ENCODE results near the gene DGKG.

The DGKG gene

DNA sequence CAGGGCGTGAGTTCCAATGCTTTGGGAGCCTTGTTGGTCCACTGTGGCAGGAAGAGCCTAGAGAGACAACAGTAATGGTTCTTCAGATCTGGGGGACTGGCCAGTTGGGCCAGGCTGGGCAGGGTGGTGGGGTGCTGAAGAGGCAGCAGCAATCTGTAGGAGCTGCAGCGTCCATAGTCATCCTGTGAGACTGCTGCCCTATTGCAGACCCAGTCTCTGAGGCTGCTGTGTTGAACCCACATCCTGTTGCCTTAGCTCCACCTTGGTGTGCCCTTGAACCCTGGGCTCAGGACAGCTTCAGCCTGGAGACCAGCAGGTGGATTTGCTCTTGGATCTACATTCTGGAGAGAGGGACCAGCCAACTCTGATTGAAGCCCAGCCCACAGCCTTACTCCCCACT, 229.5 kb downstream of the DGKG start:
- no peak for DNase-seq

DNA sequence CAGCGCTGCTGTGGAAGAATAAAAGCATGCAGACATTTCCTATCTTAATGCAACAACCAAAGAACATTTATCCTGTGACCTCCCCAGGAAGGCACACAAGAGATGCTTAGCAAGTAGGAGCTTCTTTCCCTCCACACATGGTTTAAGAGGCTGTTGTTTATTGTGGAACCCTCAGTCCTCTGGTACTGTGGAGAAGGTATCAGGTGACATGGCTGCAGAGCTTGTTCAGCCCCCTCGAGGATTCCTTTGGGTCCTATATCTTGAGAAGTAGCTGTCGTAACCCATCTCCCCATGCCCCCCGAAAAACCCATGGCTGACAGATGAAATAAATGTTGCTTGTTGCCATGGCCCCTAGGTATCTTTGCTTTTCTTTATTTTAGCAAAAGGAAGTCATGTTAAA, 232.8 kb downstream of the DGKG start:
- DNase-seq, result no peak

- no peak for DNase-seq
Observed at GRCh38 chr3:186128158-186128557, 233.9 kb downstream of the DGKG start.

- DNase-seq, result no peak
Observed at GRCh38 chr3:186127463-186127862, 234.6 kb downstream of the DGKG start.

DNA sequence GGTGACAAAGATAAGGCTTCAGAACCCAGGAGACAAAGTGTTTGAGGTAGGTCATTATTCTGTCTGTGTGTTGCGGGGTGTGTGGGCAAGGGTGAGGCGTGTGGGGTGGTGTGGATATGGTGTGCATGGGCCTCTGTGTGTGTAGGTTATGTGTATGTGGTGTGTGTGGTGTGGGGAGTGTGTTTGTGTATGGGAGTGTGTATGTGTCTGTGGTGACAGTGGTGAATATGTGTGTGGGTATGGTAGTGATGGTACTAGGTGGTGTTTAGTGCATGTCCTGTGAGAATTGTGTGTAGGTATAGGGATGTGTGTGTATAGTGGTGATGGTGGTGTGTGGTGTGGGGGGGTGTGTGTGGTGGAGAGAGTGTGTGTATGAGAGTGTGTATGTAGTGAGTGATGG, 236.9 kb downstream of the DGKG start:
- no peak for DNase-seq

- DNase-seq, result no peak
Observed at GRCh38 chr3:186124592-186124991, 237.4 kb downstream of the DGKG start.

- no peak for DNase-seq
Observed at GRCh38 chr3:186123012-186123411, 239.0 kb downstream of the DGKG start.

DNA sequence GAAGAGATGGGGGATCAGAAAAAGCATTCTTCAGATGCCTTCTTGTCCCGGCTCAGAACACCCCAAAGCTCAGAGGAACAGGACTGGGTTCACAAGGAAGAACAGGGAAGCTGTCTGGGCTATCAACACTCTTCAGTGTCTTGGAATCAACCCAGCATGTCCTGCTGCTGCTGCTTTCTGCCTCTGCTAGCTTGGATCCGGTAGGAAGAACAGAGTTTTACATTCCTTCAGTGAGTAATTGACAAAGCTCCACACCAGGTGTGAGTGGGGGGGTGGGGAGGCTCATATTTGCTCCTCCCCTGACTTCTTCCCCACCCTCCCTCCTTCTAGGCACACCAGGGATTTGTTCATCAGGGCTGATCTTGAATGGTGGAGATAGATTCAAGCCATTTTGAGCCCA, 240.1 kb downstream of the DGKG start:
- no peak for DNase-seq

- no peak for DNase-seq
Observed at GRCh38 chr3:186121278-186121677, 240.8 kb downstream of the DGKG start.

- DNase-seq, result no peak
Observed at GRCh38 chr3:186119499-186119898, 242.5 kb downstream of the DGKG start.

DNA sequence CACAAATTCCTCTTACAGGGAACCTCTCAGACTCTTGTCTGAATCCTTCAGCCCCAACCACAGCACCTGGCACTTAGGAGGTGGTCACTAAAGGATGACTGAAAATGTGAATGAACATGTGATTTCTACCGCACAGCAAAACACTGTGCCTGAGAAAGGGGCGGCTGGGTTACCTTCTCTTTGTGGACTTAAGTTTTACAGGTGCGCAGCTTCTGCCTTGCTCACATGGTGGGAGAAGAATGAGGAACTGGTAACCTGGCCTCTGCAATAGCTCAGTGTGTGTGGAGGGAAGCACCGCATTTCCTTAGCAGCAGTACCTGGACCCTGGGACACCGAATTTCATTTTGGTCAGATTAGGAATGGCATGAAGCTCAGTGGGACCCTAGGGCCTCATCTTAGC, 243.3 kb downstream of the DGKG start:
- DNase-seq, result no peak

- DNase-seq, result no peak
Observed at GRCh38 chr3:186117521-186118134, 244.4 kb downstream of the DGKG start.

GRCh38 chr3:186115239-186115996, 246.6 kb downstream of the DGKG start:
- DNase-seq, result no peak

DNA sequence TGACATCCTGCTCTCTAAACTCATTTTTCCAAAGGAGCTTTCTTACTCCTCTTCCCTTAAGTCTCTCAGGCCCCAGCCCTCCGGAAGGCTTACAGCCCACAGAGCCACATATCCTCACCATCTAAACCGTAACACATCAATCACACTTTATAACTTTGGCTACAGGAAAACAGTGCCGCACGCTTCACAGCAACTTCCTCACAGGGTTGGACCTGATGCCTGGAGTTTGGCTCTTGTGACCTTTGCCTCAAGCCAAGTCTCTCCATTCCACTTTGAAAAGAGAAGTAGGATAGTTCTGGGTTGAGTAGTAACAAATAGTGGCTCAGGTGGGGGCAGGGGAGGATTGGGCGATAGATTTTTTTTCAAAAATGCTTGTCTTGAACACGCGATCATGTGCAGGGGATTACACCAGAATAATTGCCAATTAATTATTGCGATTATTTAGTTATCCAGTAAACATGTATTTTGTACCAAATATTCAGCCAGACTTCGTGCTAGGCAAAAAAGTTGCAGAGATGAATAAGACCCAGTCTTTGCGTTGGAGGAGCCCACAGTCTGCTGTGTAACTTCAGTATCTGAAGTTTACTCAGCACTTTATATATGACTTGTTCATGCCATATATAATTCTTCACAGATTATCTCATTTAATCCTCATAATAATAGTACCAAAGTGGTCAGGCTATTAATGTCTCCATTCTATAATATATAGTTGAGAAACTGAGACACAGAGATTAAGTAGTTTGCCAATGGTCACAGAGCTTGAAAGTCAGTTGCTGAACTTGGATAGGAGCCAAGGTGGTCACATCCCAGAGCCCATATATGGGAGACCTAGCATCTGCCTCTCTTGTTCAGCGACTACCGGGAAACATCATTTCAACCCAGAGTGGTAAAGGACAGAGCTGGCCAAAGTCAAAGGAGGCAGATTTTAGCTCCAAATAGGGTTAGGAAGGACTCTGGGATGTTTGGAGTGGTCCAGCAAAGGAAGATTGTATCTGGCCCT, 250.8 kb downstream of the DGKG start:
- DNase-seq, result peak; percentile 19

DNA sequence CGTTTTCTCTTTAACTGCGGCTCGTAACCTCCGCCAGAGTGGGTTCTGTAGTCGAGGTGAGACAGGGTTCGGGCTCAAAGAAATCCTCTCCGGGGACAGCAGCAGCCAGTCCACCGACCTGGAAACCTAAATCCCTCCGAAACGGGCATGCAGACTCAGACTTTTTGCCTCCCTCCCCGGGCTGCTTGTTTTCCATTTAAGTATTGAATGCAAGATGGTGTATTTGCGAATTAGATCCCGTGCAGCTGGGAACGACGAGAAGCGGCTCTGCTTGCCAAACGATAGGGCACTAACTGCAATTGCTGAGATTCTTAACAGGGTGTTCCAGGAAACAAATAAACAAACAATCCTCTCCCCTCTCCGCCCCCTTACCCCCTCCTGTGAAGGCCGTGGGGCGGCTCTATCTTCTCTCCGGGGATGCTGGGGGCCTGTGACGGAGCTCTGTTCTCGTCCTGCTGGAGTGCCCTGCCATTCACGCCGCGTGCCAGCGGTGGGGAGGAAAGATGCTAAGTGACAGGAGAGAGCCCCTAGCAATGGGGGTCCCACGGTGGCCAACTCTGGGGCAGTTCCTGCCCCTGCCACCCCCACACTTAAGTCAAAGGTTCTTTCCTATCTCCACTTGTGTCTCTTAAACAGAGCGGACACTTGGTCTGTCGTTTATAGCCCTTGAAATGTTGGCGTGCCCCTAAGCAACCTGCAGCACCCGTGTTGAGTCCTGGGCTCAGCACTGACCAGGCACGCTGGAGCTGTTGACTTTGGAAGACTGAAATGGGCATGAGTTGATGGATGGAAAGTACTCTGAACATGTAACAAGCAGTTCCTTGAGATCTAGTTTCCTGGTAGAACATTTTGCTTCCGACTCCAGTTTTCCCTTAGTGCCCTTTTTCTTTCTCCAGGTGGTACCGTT, 251.9 kb downstream of the DGKG start:
- no peak for DNase-seq

GRCh38 chr3:186108941-186109865, 252.8 kb downstream of the DGKG start, which contains the start of gene ETV5:
ETV5 (minus strand) TSS chr3:186109089; CDS start chr3:186105868, 3,221 bp downstream.
- DNase-seq, result peak; percentile 97

- DNase-seq, result peak; percentile 33
Observed at GRCh38 chr3:186108106-186108940, 253.7 kb downstream of the DGKG start.

GRCh38 chr3:186107215-186108105, 254.6 kb downstream of the DGKG start:
- DNase-seq, result peak; percentile 41

DNA sequence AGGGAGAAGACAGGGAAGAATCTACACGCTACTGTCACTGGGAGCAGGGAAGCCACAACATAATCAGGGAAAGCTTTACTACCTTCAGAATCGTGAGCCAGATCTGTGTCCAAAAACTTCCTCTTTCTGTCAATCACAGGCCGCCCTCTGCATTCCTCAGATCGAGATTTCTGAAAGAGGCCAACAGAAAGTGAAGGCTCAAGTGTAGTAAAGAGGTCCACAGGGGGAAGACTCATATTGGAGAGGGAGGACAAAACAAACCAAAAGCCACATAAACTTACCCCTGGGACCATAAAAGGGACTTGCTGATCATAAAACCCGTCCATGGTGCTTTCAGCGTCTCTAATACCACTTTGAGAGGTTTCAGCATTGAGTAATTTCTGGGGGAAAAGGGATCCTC, 256.5 kb downstream of the DGKG start:
- no peak for DNase-seq

Data from stimulated activated CD4-positive, alpha-beta T cell treated with anti-CD3 and anti-CD28 coated beads, Interleukin-1b, Interleukin-23, amount 100 ng/mL, for 48 hours (primary cell).